ENCODE measurements around the gene OGDH. TPM values are rescaled to one million over a fixed set of nuclear protein-coding genes. Genes with fewer than 3 reads are reported as not detected.

OGDH gene
- total RNA-seq, 1 donor from 2014 or later: 73.7 TPM

DNA sequence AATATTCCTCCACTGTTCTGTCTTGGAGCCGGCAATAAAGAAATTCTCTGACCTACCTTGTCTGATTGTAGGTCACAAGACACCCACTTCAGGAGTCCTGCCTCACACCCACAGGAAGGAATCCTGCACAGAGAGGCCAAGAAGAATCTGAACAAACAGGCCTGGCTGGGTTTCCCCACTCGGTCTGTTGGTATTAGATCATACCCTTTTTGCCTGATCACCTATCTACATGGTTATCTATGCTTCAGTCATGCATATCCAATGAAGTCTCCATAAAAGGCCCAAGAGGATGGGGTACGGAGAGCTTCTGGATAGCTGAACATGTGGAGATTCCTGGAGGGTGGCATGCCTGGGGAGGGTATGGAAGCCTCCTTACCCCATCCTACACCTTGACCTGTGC, 12.3 kb downstream of the OGDH start:
- Histone ChIP-seq H3K4me2 (ENCODE audit: low read length) (no peak overlapping the region), H2AFZ (ENCODE audit: low read depth, low read length) (no peak overlapping the region), H4K20me1 (ENCODE audit: insufficient read depth, low read length) (peaks cover 64% of the 10 kb centered on the region), H3K9me3 (ENCODE audit: insufficient read depth, low read depth, low read length) (no peaks in the 10 kb centered on the region), H3K9ac (ENCODE audit: low read length) (no peak overlapping the region), H3K27me3 (ENCODE audit: insufficient read depth, low read length) (no peaks in the 10 kb centered on the region), H3K27ac (ENCODE audit: low read depth, low read length) (no peak overlapping the region), H3K4me1 (ENCODE audit: insufficient read depth, low read length) (peaks cover 15% of the 10 kb centered on the region), H3K79me2 (ENCODE audit: insufficient read depth, low read length) (peaks cover 97% of the 10 kb centered on the region), H3K36me3 (ENCODE audit: insufficient read depth, low read length) (no peaks in the 10 kb centered on the region), H3K4me3 (ENCODE audit: insufficient read depth, low read depth, low read length) (no peak overlapping the region)
- FAIRE-seq: no peak
- Mint-ChIP-seq H3K4me1 (ENCODE audit: low read depth, unreplicated experiment) (peaks cover 63% of the 10 kb centered on the region), H3K27me3 (ENCODE audit: low read depth, unreplicated experiment) (no peaks in the 10 kb centered on the region), H3K27ac (ENCODE audit: unreplicated experiment) (peak overlapping the region; percentile 85), H3K9me3 (ENCODE audit: unreplicated experiment) (no peaks in the 10 kb centered on the region), H3K36me3 (ENCODE audit: low read depth, unreplicated experiment) (peaks cover 8% of the 10 kb centered on the region), H3K4me3 (ENCODE audit: unreplicated experiment) (no peak overlapping the region)
- no peak for DNase-seq (ENCODE audit: low read depth)
- TF ChIP-seq, protein P1, sequence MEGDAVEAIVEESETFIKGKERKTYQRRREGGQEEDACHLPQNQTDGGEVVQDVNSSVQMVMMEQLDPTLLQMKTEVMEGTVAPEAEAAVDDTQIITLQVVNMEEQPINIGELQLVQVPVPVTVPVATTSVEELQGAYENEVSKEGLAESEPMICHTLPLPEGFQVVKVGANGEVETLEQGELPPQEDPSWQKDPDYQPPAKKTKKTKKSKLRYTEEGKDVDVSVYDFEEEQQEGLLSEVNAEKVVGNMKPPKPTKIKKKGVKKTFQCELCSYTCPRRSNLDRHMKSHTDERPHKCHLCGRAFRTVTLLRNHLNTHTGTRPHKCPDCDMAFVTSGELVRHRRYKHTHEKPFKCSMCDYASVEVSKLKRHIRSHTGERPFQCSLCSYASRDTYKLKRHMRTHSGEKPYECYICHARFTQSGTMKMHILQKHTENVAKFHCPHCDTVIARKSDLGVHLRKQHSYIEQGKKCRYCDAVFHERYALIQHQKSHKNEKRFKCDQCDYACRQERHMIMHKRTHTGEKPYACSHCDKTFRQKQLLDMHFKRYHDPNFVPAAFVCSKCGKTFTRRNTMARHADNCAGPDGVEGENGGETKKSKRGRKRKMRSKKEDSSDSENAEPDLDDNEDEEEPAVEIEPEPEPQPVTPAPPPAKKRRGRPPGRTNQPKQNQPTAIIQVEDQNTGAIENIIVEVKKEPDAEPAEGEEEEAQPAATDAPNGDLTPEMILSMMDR (IDR thresholded peaks at IDR 0.05; ENCODE audit: insufficient read depth, low read depth, low read length): no peak
- TF ChIP-seq EZH2 (IDR thresholded peaks at IDR 0.05; ENCODE audit: insufficient read depth, low read length): no peak

DNA sequence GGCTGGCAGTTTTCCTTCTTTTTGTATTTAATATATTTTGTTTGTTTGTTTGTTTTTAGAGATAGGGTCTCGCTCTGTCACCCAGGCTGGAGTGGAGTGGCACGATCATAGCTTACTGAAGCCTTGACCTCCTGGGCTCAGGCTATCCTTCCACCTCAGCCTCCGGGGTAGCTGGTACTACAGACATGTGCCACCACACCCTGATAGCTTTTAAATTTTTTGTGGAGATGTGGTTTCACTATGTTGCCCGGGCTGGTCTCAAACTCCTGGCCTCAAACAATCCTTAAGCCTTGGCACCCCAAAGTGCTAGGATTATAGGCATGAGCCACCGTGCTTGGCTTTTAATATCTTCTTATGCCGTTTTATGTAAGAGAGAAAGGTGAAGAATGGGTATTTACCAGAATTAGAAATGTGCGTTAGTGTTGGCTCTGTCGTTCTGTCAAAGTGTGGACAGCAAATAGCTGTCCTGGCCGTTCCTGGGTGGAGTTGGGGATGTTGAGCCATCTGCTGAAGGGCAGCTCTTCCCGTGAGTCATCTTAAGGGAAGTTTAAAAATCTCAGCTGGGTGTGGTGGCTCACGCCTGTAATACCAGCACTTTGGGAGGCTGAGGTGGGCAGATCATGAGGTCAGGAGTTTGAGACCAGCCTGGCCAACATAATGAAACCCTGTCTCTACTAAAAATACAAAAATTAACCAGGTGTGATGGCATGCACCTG, 14.8 kb downstream of the OGDH start:
- no peak overlapping the region for H2AFZ ChIP-seq (ENCODE audit: low read depth, low read length)

DNA sequence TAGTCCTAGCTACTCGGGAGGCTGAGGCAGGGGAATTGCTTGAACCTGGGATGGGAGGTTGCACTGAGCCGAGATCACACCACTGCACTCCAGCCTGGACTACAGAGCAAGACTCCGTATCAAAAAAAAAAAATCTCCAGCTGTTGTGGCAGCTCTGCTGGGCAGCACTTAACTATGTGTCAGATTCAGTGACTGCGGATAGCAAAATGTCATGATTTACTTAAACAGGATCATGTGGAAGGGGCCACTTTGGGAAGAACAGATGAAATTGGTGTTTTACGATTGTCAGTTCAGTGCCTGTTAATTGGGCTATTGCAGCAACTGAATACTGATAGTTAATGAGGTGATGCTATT, 15.3 kb downstream of the OGDH start:
- no peaks in the 10 kb centered on the region for H3K27me3 ChIP-seq (ENCODE audit: insufficient read depth, low read length)
- FAIRE-seq: no peak
- peaks cover 52% of the 10 kb centered on the region for H3K4me1 Mint-ChIP-seq (ENCODE audit: low read depth, unreplicated experiment)

More for the DNA sequence above, 14.8 kb downstream of the OGDH start:
- Mint-ChIP-seq H3K4me1 (ENCODE audit: low read depth, unreplicated experiment) (peaks cover 52% of the 10 kb centered on the region), H3K9me3 (ENCODE audit: unreplicated experiment) (no peaks in the 10 kb centered on the region), H3K36me3 (ENCODE audit: low read depth, unreplicated experiment) (peaks cover 11% of the 10 kb centered on the region), H3K4me3 (ENCODE audit: unreplicated experiment) (peak overlapping the region; percentile 57), H3K27me3 (ENCODE audit: low read depth, unreplicated experiment) (no peaks in the 10 kb centered on the region), H3K27ac (ENCODE audit: unreplicated experiment) (peak overlapping the region; percentile 62)
- H3K4me3 ChIP-seq (ENCODE audit: insufficient read depth, low read depth, low read length): no peak overlapping the region
- H3K36me3 ChIP-seq (ENCODE audit: insufficient read depth, low read length): peaks cover 15% of the 10 kb centered on the region
- no peaks in the 10 kb centered on the region for H3K27me3 ChIP-seq (ENCODE audit: insufficient read depth, low read length)
- peaks cover 53% of the 10 kb centered on the region for H4K20me1 ChIP-seq (ENCODE audit: insufficient read depth, low read length)
- H3K79me2 ChIP-seq (ENCODE audit: insufficient read depth, low read length): peaks cover 91% of the 10 kb centered on the region
- H3K9me3 ChIP-seq (ENCODE audit: insufficient read depth, low read depth, low read length): no peaks in the 10 kb centered on the region
- H3K4me1 ChIP-seq (ENCODE audit: insufficient read depth, low read length): peaks cover 10% of the 10 kb centered on the region
- no peak overlapping the region for H3K4me2 ChIP-seq (ENCODE audit: low read length)
- FAIRE-seq: no peak
- H3K27ac ChIP-seq (ENCODE audit: low read depth, low read length): no peak overlapping the region
- no peak for TF ChIP-seq EZH2 (IDR thresholded peaks at IDR 0.05; ENCODE audit: insufficient read depth, low read length)
- DNase-seq (ENCODE audit: low read depth): peak; percentile 18
- no peak overlapping the region for H3K9ac ChIP-seq (ENCODE audit: low read length)

More for the DNA sequence above, 15.3 kb downstream of the OGDH start:
- H3K27me3 Mint-ChIP-seq (ENCODE audit: low read depth, unreplicated experiment): no peaks in the 10 kb centered on the region
- peak overlapping the region; percentile 62 for H3K27ac Mint-ChIP-seq (ENCODE audit: unreplicated experiment)
- DNase-seq (ENCODE audit: low read depth): no peak
- Histone ChIP-seq H3K4me2 (ENCODE audit: low read length) (no peak overlapping the region), H3K9ac (ENCODE audit: low read length) (no peak overlapping the region), H3K4me3 (ENCODE audit: insufficient read depth, low read depth, low read length) (no peak overlapping the region), H4K20me1 (ENCODE audit: insufficient read depth, low read length) (peaks cover 57% of the 10 kb centered on the region), H3K36me3 (ENCODE audit: insufficient read depth, low read length) (peaks cover 19% of the 10 kb centered on the region), H2AFZ (ENCODE audit: low read depth, low read length) (no peak overlapping the region), H3K9me3 (ENCODE audit: insufficient read depth, low read depth, low read length) (no peaks in the 10 kb centered on the region), H3K27ac (ENCODE audit: low read depth, low read length) (no peak overlapping the region), H3K79me2 (ENCODE audit: insufficient read depth, low read length) (peaks cover 92% of the 10 kb centered on the region), H3K4me1 (ENCODE audit: insufficient read depth, low read length) (peaks cover 10% of the 10 kb centered on the region)
- no peak for TF ChIP-seq EZH2 (IDR thresholded peaks at IDR 0.05; ENCODE audit: insufficient read depth, low read length)
- TF ChIP-seq, protein P1 (IDR thresholded peaks at IDR 0.05; ENCODE audit: insufficient read depth, low read depth, low read length): no peak
- H3K9me3 Mint-ChIP-seq (ENCODE audit: unreplicated experiment): no peaks in the 10 kb centered on the region
- peaks cover 11% of the 10 kb centered on the region for H3K36me3 Mint-ChIP-seq (ENCODE audit: low read depth, unreplicated experiment)
- no peak overlapping the region for H3K4me3 Mint-ChIP-seq (ENCODE audit: unreplicated experiment)
